Measurements from ENCODE around the gene GPS1. TPM values are rescaled to one million over a fixed set of nuclear protein-coding genes. Genes with fewer than 3 reads are reported as not detected.

The GPS1 gene
- total RNA-seq, 1 donor from 2014 or later = 67.4 TPM

GRCh38 chr17:82053556-82054263, 2.0 kb downstream of the GPS1 start:
- no peak for DNase-seq (ENCODE audit: low spot score)
- intact Hi-C loops (cut with DNase I) = no loop called here

GRCh38 chr17:82054351-82055022, 2.8 kb downstream of the GPS1 start:
- intact Hi-C loops (cut with DNase I) = no loop called here
- no peak for DNase-seq (ENCODE audit: low spot score)

- no peak for DNase-seq (ENCODE audit: low spot score)
These were observed 3.6 kb downstream of the GPS1 start for GRCh38 chr17:82055023-82055964.

GRCh38 chr17:82055965-82056728, 4.4 kb downstream of the GPS1 start:
- intact Hi-C loops (cut with DNase I) = no loop called here
- DNase-seq (ENCODE audit: low spot score) = no peak

More at GRCh38 chr17:82055023-82055964, 3.6 kb downstream of the GPS1 start:
- intact Hi-C loops (cut with DNase I) = no loop called here

- intact Hi-C loops (cut with DNase I) = no loop called here
- no peak for DNase-seq (ENCODE audit: low spot score)
These were observed 5.3 kb downstream of the GPS1 start for GRCh38 chr17:82056729-82057621.

GRCh38 chr17:82058230-82058854, 6.6 kb downstream of the GPS1 start:
- intact Hi-C loops (cut with DNase I) = no loop called here
- no peak for DNase-seq (ENCODE audit: low spot score)

GRCh38 chr17:82058855-82059249, 7.2 kb downstream of the GPS1 start:
- intact Hi-C loops (cut with DNase I) = no loop called here
- DNase-seq (ENCODE audit: low spot score) = no peak

GRCh38 chr17:82059272-82060000, 7.7 kb downstream of the GPS1 start:
- no peak for DNase-seq (ENCODE audit: low spot score)
- intact Hi-C loops (cut with DNase I) = no loop called here

- intact Hi-C loops (cut with DNase I) = no loop called here
- no peak for DNase-seq (ENCODE audit: low spot score)
These were observed 8.3 kb downstream of the GPS1 start for GRCh38 chr17:82060001-82060380.

- intact Hi-C loops (cut with DNase I) = no loop called here
- no peak for DNase-seq (ENCODE audit: low spot score)
These were observed 8.9 kb downstream of the GPS1 start for GRCh38 chr17:82060614-82061013.

- intact Hi-C loops (cut with DNase I) = no loop called here
- no peak for DNase-seq (ENCODE audit: low spot score)
These were observed 9.6 kb downstream of the GPS1 start for GRCh38 chr17:82061047-82061925.

- intact Hi-C loops (cut with DNase I) = no loop called here
- DNase-seq (ENCODE audit: low spot score) = no peak
These were observed 10.6 kb downstream of the GPS1 start for GRCh38 chr17:82062076-82062983.

GRCh38 chr17:82062984-82063368, 11.3 kb downstream of the GPS1 start:
- DNase-seq (ENCODE audit: low spot score) = no peak
- intact Hi-C loops (cut with DNase I) = no loop called here

- no peak for DNase-seq (ENCODE audit: low spot score)
- intact Hi-C loops (cut with DNase I) = no loop called here
These were observed 12.0 kb downstream of the GPS1 start for GRCh38 chr17:82063424-82064415.
